Testis (tissue), 3 donors: Measurements from ENCODE around the gene MCTP1. TPM values are rescaled to one million over a fixed set of nuclear protein-coding genes. Genes with fewer than 3 reads are reported as not detected.
A peak's percentile ranks its signal among the peaks of the same experiment; 100 is the strongest.

Source experiments
- DNase-seq: peaks from one replicate; pipeline ENCODE4 v3.0.0-alpha.2; 2019
- H3K27ac ChIP-seq, 2 donors: fragments of 200-600 bp; sonication (generic); one replicate each; pipeline ENCODE4 v1.5.1; 2019
- H3K27me3 ChIP-seq: fragments of 200-600 bp; sonication (generic); one replicate; pipeline ENCODE4 v1.5.1; 2019
- H3K36me3 ChIP-seq: fragments of 200-600 bp; sonication (generic); one replicate; pipeline ENCODE4 v1.5.1; 2017; ENCODE audit warnings: low read depth; ENCODE audit errors: missing control alignments
- H3K4me1 ChIP-seq: fragments of 200-600 bp; sonication (generic); one replicate; pipeline ENCODE4 v1.5.1; 2019
- H3K4me3 ChIP-seq, 2 donors: fragments of 200-600 bp; sonication (generic); one replicate each; pipeline ENCODE4 v1.5.1; 2017 to 2019
- H3K9me3 ChIP-seq: fragments of 200-600 bp; sonication (generic); one replicate; pipeline ENCODE4 v1.5.1; 2017
- CTCF ChIP-seq, 3 experiments: fragments of 450-650 bp in 2 of 3; fragments of 200-600 bp in 1 of 3; sonication (generic) in 1 of 3; IDR thresholded peaks; one replicate each; pipeline ENCODE4 v1.5.1; 2016 to 2019; ENCODE audit warnings: antibody characterized with exemption in 3 of 3, mild to moderate bottlenecking in 2 of 3, moderate library complexity in 1 of 3
- POLR2A ChIP-seq: fragments of 450-650 bp; IDR thresholded peaks from one replicate; pipeline ENCODE4 v1.6.1; 2017; ENCODE audit warnings: antibody characterized with exemption, mild to moderate bottlenecking, moderate library complexity
- WGBS, 2 donors: methylation state at CpG; one replicate each; pipeline ENCODE4 v1.1.5; 2018; 5-methylcytosine and 5-hydroxymethylcytosine counted together
- intact Hi-C: fragments of 100-400 bp; cut with DNase I; formaldehyde crosslinking; loops from one replicate; pipeline ENCODE4 v1.15.1; 2023; ENCODE audit warnings: low total_unique reads
- polyA plus RNA-seq: library from polyadenylated mRNA; stranded (reverse); fragments of 350-450 nt; fragmentation: Illumina TruSeq; extraction: RNeasy Lipid Tissue Mini Kit (QIAGEN cat#74804); gene quantifications from one replicate; pipeline ENCODE4 v1.2.3, GENCODE V29; 2014; ENCODE audit warnings: low read depth, low replicate concordance; ENCODE audit not compliant: insufficient read depth
- total RNA-seq, 2 donors: library from RNA; depleted of rRNA; stranded (reverse); fragments of >200 nt; gene quantifications; one replicate each; pipeline ENCODE4 v1.2.3, GENCODE V29; 2016

MCTP1 gene
- total and polyA plus RNA-seq, 3 donors from 2014 or later, result 7.4 to 15.5 (median 9.7) TPM

- no peak for TF ChIP-seq CTCF (IDR thresholded peaks at IDR 0.05)
- no peak for TF ChIP-seq POLR2A
- intact Hi-C loops, result no loop called here
These were observed 586.7 kb downstream of the MCTP1 start for GRCh38 chr5:94698197-94698596.

GRCh38 chr5:94694671-94695070 lies 590.2 kb downstream of the MCTP1 start:
- no peak for DNase-seq
- TF ChIP-seq POLR2A (no peak), CTCF (IDR thresholded peaks at IDR 0.05) (no peak)
- Histone ChIP-seq H3K4me3 (no peak overlapping the region), H3K9me3 (no peaks in the 10 kb centered on the region), H3K4me1 (no peaks in the 10 kb centered on the region), H3K27me3 (no peaks in the 10 kb centered on the region), H3K27ac (peak overlapping the region; percentile 42 to 48), H3K36me3 (no peaks in the 10 kb centered on the region)
- WGBS, 2 donors, result 68 to 85% methylated on average over 2 of the region's 2 CpGs
- intact Hi-C loops, result no loop called here

More at GRCh38 chr5:94698197-94698596, 586.7 kb downstream of the MCTP1 start:
- Histone ChIP-seq H3K36me3 (no peaks in the 10 kb centered on the region), H3K4me1 (no peaks in the 10 kb centered on the region), H3K27ac (no peak overlapping the region), H3K27me3 (no peaks in the 10 kb centered on the region), H3K4me3 (no peak overlapping the region), H3K9me3 (no peaks in the 10 kb centered on the region)
- DNase-seq, result no peak
- 80 to 81% methylated on average over 5 of the region's 5 CpGs for WGBS, 2 donors

GRCh38 chr5:94693845-94694370 lies 591.0 kb downstream of the MCTP1 start:
- no peak for DNase-seq
- no peaks in the 10 kb centered on the region for H3K4me1 ChIP-seq
- TF ChIP-seq POLR2A, result no peak
- no peak for TF ChIP-seq CTCF (IDR thresholded peaks at IDR 0.05)
- H3K4me3 ChIP-seq, result no peak overlapping the region
- H3K9me3 ChIP-seq, result no peaks in the 10 kb centered on the region
- 55 to 57% methylated on average over 1 of the region's 1 CpG for WGBS, 2 donors
- H3K27me3 ChIP-seq, result no peaks in the 10 kb centered on the region
- no peaks in the 10 kb centered on the region for H3K36me3 ChIP-seq
- intact Hi-C loops, result no loop called here
- no peak overlapping the region for H3K27ac ChIP-seq

GRCh38 chr5:94693043-94693822 lies 591.7 kb downstream of the MCTP1 start:
- DNase-seq, result no peak
- Histone ChIP-seq H3K9me3 (no peaks in the 10 kb centered on the region), H3K4me3 (no peak overlapping the region), H3K27me3 (no peaks in the 10 kb centered on the region), H3K36me3 (no peaks in the 10 kb centered on the region), H3K4me1 (no peaks in the 10 kb centered on the region), H3K27ac (peak overlapping the region in 1 of 2 donors; percentile 3)
- intact Hi-C loops, result no loop called here
- 58 to 59% methylated on average over 5 of the region's 5 CpGs for WGBS, 2 donors
- TF ChIP-seq CTCF (IDR thresholded peaks at IDR 0.05) (peak in 2 of 3 experiments; percentile 6 to 23), POLR2A (no peak)
